Measurements from ENCODE around the gene SH3BGRL3.
A peak's percentile ranks its signal among the peaks of the same experiment; 100 is the strongest.

Gene SH3BGRL3

DNA sequence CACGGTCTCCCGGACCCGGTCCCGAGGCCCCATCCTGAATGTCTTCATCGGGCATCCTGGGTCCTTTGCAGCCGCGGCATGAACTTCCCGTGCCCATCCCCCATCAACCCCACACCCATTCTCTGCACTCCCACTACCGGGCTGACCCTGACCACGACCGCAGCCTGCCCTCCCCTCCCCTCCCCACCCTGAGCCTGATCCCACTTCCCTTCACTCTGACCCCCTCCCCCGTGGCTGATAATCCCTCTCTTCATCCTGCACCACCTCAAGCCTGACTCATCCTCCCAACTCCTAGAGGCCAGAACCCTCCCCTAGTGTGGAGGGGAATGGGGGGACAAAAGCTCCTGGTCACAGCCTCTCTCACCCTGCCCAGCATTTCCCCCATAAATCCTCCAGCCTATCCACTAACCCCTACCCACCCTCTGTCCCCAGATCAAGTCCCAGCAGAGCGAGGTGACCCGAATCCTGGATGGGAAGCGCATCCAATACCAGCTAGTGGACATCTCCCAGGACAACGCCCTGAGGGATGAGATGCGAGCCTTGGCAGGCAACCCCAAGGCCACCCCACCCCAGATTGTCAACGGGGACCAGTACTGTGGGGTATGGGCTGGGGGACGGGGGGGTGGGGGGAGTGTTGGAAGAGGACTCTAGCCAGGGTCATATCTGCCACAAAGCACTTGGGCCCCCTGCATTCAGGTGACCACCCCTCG, 602 bp downstream of the SH3BGRL3 start:
- Histone ChIP-seq H3K9me3 (ENCODE audit: control insufficient read depth, insufficient read depth, low read length) (no peaks in the 10 kb centered on the region), H3K9ac (ENCODE audit: low read depth, low read length) (peak overlapping the region; percentile 82), H3K4me1 (ENCODE audit: control insufficient read depth, insufficient read depth, low read length) (peaks cover 30% of the 10 kb centered on the region), H3K36me3 (ENCODE audit: control insufficient read depth, insufficient read depth, low read length) (peaks cover 23% of the 10 kb centered on the region), H3K27me3 (ENCODE audit: control insufficient read depth, insufficient read depth, low read length) (no peaks in the 10 kb centered on the region), H3K4me3 (ENCODE audit: low read depth, low read length) (peak overlapping the region; percentile 77)

DNA sequence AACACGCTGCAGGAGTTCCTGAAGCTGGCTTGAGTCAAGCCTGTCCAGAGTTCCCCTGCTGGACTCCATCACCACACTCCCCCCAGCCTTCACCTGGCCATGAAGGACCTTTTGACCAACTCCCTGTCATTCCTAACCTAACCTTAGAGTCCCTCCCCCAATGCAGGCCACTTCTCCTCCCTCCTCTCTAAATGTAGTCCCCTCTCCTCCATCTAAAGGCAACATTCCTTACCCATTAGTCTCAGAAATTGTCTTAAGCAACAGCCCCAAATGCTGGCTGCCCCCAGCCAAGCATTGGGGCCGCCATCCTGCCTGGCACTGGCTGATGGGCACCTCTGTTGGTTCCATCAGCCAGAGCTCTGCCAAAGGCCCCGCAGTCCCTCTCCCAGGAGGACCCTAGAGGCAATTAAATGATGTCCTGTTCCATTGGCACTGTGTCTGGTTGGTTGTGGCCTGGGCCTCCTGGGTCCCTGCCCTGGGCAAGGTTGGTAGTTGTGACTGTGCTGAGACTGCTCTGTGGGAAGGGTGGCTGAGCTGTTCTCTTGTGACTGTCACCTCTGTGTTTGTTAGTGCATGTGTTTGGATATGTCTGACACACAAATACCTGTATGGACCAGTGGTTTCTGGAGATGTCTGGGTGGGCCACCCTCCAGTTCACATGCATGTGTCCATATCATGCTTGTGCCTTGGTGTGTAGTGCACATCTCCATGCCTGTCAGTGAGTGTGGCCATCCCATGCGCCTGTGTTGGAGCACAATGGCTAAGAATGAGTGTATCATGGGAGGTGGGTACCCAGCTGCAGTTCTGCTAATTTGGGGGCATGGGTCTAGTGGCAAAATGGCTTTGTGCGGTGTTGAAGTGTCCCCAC, 1.4 kb downstream of the SH3BGRL3 start:
- H3K36me3 ChIP-seq (ENCODE audit: control insufficient read depth, insufficient read depth, low read length): peaks cover 18% of the 10 kb centered on the region
- peak overlapping the region; percentile 18 for H3K4me3 ChIP-seq (ENCODE audit: low read depth, low read length)
- H3K9ac ChIP-seq (ENCODE audit: low read depth, low read length): no peak overlapping the region
- H3K4me1 ChIP-seq (ENCODE audit: control insufficient read depth, insufficient read depth, low read length): peaks cover 25% of the 10 kb centered on the region
- H3K9me3 ChIP-seq (ENCODE audit: control insufficient read depth, insufficient read depth, low read length): no peaks in the 10 kb centered on the region
- H3K27me3 ChIP-seq (ENCODE audit: control insufficient read depth, insufficient read depth, low read length): no peaks in the 10 kb centered on the region

DNA sequence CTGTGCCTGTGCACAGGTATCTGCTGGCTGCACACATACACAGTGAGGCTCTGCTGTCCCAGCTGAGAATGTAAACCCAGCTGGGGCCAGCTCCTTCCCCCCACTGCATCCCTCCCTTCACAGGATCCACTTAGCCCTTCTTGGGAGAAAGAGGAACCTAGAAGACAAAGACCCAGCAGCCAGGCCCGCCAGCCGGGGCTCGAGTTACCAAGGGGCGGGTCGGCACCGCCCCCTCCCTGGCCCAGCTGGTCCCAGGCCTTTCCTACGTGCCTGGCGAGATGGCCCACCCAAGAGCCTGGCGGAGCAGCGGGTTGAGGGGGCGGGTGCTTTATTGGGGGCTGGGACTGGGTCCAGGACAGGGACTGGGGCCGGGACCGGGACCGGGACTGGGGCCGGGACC, 2.1 kb downstream of the SH3BGRL3 start:
- Histone ChIP-seq H3K36me3 (ENCODE audit: control insufficient read depth, insufficient read depth, low read length) (peaks cover 11% of the 10 kb centered on the region), H3K4me3 (ENCODE audit: low read depth, low read length) (peak overlapping the region; percentile 18), H3K9me3 (ENCODE audit: control insufficient read depth, insufficient read depth, low read length) (no peaks in the 10 kb centered on the region), H3K9ac (ENCODE audit: low read depth, low read length) (no peak overlapping the region), H3K27me3 (ENCODE audit: control insufficient read depth, insufficient read depth, low read length) (no peaks in the 10 kb centered on the region), H3K4me1 (ENCODE audit: control insufficient read depth, insufficient read depth, low read length) (peaks cover 25% of the 10 kb centered on the region)

DNA sequence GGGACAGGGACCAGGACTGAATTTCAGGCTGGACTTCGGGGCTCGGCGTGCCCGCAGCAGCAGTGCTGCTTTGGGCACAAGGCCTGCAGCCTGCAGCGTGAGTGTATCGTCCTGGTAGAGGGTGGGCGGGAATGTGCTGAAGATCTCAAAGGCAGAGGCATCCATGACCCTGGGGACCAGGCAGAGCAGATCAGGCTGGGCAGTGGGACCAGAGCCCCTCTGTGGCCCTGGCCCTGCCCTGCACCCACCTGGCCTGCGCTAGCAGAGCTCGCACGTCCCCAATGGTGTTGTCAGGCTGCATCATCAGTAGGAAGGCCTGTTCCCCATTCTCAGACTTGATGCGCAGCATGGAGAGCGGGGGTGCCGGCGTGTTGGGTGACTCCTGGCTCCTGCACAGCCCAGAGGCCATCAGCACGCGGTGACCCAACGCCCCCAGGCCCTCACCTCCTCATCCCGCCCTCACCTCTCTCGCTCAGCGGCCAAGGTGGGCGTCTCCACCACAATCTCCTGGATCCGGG, 2.6 kb downstream of the SH3BGRL3 start:
- Histone ChIP-seq H3K9me3 (ENCODE audit: control insufficient read depth, insufficient read depth, low read length) (no peaks in the 10 kb centered on the region), H3K9ac (ENCODE audit: low read depth, low read length) (no peak overlapping the region), H3K4me3 (ENCODE audit: low read depth, low read length) (peak overlapping the region; percentile 39), H3K36me3 (ENCODE audit: control insufficient read depth, insufficient read depth, low read length) (peaks cover 6% of the 10 kb centered on the region), H3K27me3 (ENCODE audit: control insufficient read depth, insufficient read depth, low read length) (no peaks in the 10 kb centered on the region), H3K4me1 (ENCODE audit: control insufficient read depth, insufficient read depth, low read length) (peaks cover 25% of the 10 kb centered on the region)

DNA sequence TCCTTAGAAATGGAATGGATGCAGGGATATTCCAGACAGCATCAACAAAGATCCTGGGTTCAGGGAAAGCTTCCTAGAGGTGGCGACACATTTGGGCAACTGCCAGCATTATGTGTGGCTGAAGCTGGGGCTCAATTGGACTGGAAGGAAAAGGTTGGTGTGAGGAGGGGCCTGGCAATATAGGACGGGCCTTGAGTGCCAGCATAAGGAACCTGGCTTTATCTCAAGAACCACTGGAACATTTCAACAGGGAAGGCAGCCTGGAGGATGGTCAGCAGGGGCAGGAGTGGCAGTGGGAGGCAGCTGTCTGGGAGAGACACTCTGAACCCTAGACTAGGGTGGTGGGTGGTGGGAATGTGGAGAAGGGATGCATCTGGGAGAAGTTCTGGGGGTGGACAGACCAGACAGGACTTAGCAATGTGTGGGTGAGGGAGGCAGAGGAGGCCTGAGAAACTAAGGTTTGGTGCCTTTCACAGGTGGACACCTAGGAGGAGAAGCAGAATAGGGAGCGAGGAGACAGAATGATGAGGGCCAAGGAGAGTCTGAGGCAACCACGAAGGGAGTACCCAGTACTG, 3.5 kb downstream of the SH3BGRL3 start:
- Histone ChIP-seq H3K4me1 (ENCODE audit: control insufficient read depth, insufficient read depth, low read length) (peaks cover 25% of the 10 kb centered on the region), H3K27me3 (ENCODE audit: control insufficient read depth, insufficient read depth, low read length) (no peaks in the 10 kb centered on the region), H3K4me3 (ENCODE audit: low read depth, low read length) (no peak overlapping the region), H3K9me3 (ENCODE audit: control insufficient read depth, insufficient read depth, low read length) (no peaks in the 10 kb centered on the region), H3K36me3 (ENCODE audit: control insufficient read depth, insufficient read depth, low read length) (no peaks in the 10 kb centered on the region), H3K9ac (ENCODE audit: low read depth, low read length) (no peak overlapping the region)

DNA sequence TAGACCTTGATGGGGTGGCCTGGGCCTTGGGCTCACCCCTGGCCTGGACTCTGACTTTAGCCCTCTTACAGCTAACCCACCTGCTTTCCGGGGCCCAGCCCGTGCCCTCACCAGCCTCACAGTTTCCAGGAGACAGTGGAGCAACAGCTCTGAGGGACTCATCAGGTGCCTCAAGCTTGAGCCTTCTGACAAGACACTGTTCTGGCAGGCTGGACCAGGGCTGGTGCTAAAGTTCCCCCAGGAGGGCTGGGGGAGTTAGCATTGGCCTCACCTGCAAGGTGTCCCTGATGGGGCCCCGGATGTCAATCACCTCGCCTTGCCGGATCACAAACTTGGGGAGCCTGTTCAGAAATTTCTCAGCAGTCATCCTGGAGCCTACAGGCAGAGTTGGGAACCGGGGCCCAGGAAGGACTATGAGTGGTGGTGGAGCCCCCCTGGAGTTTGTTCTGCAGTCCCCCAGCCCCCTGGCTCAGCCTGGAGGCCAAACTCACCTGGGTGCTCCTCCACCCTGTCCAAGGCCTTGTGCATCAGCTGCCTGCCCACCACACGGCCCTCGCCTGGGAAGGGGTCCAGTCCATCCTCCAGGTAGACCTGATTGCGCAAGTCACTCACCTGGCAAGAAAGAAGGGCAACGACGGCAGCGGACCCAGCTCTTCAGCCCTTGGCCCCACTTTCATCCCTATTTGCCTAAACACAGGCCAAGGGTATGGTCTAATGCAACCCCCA, 4.1 kb downstream of the SH3BGRL3 start:
- Histone ChIP-seq H3K9me3 (ENCODE audit: control insufficient read depth, insufficient read depth, low read length) (no peaks in the 10 kb centered on the region), H3K36me3 (ENCODE audit: control insufficient read depth, insufficient read depth, low read length) (no peaks in the 10 kb centered on the region), H3K4me3 (ENCODE audit: low read depth, low read length) (no peak overlapping the region), H3K4me1 (ENCODE audit: control insufficient read depth, insufficient read depth, low read length) (peaks cover 25% of the 10 kb centered on the region), H3K9ac (ENCODE audit: low read depth, low read length) (no peak overlapping the region), H3K27me3 (ENCODE audit: control insufficient read depth, insufficient read depth, low read length) (no peaks in the 10 kb centered on the region)

DNA sequence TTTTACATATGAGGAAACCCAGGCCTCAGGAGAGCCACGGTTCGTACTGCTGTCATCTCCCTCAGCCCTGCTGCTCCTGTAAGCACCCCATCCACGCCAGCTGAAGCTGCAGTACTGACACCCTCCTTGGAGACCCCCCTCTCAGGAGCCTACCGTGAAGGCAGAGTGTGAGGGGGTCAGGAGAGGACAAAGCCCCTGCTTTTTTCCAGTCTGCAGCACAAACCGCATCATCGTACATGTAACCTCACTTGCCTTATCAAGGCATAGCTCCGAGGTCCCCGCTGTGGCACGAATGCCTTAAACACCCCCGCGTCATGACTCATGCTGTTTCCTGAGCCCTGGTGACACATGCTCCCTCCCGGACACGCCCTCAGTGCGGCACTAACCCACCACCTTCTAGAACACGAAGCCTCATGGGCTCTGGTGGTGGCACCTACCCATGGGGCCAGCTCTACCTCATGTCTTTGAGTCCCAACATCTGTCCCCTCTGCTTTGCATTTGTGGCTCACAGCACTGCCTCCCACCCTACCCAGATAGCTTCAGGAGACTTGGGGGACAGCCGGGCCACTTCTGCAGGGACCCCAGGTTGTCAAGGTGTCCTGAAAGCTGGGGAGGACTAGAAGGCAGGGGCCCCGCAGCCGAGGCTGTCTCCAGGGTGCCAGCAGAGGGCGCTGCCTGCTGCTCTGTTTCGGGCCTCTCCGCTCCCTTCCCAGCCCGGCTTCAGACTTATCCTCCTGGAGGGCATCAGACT, 4.9 kb downstream of the SH3BGRL3 start:
- H3K9me3 ChIP-seq (ENCODE audit: control insufficient read depth, insufficient read depth, low read length): no peaks in the 10 kb centered on the region
- H3K4me1 ChIP-seq (ENCODE audit: control insufficient read depth, insufficient read depth, low read length): peaks cover 22% of the 10 kb centered on the region
- no peak overlapping the region for H3K4me3 ChIP-seq (ENCODE audit: low read depth, low read length)
- H3K9ac ChIP-seq (ENCODE audit: low read depth, low read length): no peak overlapping the region
- no peaks in the 10 kb centered on the region for H3K36me3 ChIP-seq (ENCODE audit: control insufficient read depth, insufficient read depth, low read length)
- H3K27me3 ChIP-seq (ENCODE audit: control insufficient read depth, insufficient read depth, low read length): no peaks in the 10 kb centered on the region

DNA sequence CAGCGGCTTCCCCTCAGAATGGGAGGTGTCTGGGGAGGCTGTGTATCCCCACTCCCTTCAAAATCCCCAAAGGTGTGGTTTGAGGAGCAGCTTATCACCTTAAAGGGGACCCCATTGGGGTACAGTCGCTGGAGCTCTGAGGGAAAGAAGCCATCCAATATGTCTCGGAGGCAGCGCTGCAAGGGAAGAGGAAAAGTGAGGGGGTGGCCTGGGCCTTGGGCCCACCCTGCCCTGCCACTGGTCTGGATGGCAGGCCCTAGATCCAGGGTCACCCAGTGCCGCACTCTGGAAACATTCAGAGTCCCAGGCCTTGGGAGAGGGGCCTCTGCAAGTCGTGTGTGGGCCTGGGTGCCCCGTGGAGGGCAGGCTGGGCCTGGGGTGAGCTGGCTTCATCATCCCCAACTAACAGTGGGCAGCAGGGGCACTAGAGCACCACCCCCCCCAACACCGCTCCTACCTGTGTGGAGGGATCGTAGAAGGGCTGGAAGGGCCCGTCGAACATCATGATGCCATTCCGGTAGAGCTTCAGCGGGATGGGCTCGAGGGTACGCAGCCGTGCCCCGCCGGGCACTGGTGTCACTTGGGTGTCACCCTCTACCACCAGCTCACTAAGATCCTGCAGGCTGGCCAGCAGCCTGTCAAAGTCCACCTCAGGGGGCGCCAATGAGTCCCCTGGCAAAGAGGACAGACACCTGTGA, 5.6 kb downstream of the SH3BGRL3 start:
- no peaks in the 10 kb centered on the region for H3K9me3 ChIP-seq (ENCODE audit: control insufficient read depth, insufficient read depth, low read length)
- H3K4me3 ChIP-seq (ENCODE audit: low read depth, low read length): no peak overlapping the region
- no peak overlapping the region for H3K9ac ChIP-seq (ENCODE audit: low read depth, low read length)
- H3K36me3 ChIP-seq (ENCODE audit: control insufficient read depth, insufficient read depth, low read length): no peaks in the 10 kb centered on the region
- peaks cover 23% of the 10 kb centered on the region for H3K4me1 ChIP-seq (ENCODE audit: control insufficient read depth, insufficient read depth, low read length)
- H3K27me3 ChIP-seq (ENCODE audit: control insufficient read depth, insufficient read depth, low read length): no peaks in the 10 kb centered on the region

DNA sequence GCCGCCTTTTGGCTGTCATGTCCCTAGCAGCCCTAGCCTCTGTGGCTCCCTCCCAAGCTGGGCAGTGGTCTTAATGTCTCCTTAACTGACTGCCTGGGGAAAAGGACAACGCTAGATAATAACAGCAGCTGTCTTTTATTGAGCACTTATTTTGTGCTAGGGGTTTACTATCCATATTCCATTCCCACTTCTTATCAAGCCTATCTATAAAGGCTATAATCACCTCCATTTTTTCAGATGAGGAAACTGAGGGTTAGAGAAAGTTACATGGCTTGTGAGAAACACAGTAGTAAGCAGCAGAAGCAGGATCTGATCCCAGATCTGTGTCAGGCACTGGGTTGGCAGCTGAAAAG, 6.2 kb downstream of the SH3BGRL3 start:
- Histone ChIP-seq H3K9ac (ENCODE audit: low read depth, low read length) (no peak overlapping the region), H3K36me3 (ENCODE audit: control insufficient read depth, insufficient read depth, low read length) (no peaks in the 10 kb centered on the region), H3K4me3 (ENCODE audit: low read depth, low read length) (no peak overlapping the region), H3K27me3 (ENCODE audit: control insufficient read depth, insufficient read depth, low read length) (no peaks in the 10 kb centered on the region), H3K4me1 (ENCODE audit: control insufficient read depth, insufficient read depth, low read length) (peaks cover 20% of the 10 kb centered on the region), H3K9me3 (ENCODE audit: control insufficient read depth, insufficient read depth, low read length) (no peaks in the 10 kb centered on the region)

DNA sequence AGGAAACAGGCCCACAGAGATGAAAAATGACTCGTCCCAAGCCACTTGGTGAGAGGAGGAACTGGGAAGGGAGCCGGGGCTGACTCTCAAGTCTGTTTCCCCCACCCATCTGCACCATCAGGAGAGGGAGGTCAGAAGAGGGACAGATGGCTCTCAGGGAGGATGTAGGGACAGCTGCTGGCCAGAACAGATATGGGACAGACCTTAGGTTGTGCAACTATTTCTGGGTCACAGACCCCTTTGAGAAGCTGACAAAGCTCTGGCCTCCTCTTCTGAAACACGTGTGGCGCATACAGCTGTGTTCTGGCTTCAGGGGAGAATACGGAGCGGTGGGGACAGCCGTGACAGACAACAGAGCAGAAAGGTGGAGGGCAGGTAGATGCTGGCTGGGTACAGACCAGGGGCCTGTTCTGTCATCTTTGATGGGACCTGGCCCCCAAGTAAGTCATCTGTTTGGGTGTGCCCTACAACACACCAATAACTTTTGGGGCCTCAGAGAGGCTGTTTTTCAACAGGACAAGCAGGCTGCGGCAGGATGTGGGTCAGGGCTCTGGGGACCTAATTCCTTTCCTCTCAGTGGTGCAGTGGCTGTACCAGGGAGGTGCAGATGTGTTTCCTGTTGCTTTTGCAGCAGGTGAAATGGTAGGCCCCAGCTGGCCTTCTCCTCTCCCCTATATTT, 7.3 kb downstream of the SH3BGRL3 start:
- H3K4me1 ChIP-seq (ENCODE audit: control insufficient read depth, insufficient read depth, low read length): peaks cover 15% of the 10 kb centered on the region

More for the DNA sequence above, 7.3 kb downstream of the SH3BGRL3 start:
- no peak overlapping the region for H3K9ac ChIP-seq (ENCODE audit: low read depth, low read length)
- no peak overlapping the region for H3K4me3 ChIP-seq (ENCODE audit: low read depth, low read length)
- no peaks in the 10 kb centered on the region for H3K27me3 ChIP-seq (ENCODE audit: control insufficient read depth, insufficient read depth, low read length)
- H3K36me3 ChIP-seq (ENCODE audit: control insufficient read depth, insufficient read depth, low read length): no peaks in the 10 kb centered on the region
- no peaks in the 10 kb centered on the region for H3K9me3 ChIP-seq (ENCODE audit: control insufficient read depth, insufficient read depth, low read length)
